Left hindlimb (tissue), 1 donor: Measurements from ENCODE around the gene SRPRB.

Experiments
- DNase-seq: peaks from one replicate; pipeline ENCODE4 v3.0.0-alpha.2; 2018

Gene SRPRB

DNA sequence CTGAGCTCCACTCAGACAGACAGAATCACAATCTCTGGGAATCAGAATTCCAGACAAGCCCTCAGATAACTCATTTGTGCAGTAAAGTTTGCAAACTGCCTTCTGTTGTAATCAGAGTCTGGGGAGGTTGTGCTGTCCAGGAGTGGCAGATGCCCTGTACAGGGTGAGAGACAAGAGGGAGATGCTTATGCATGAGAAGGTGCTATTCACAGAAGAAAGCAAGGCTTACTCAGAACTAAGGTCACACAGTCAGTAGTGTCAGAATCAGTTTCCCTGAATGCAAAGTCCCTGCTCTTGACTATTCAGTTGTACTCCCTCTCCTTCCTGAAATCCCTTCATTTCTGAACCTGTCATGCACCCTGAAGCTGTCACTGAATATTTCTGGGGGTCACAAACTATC, 43.7 kb downstream of the SRPRB start:
- no peak for DNase-seq

DNA sequence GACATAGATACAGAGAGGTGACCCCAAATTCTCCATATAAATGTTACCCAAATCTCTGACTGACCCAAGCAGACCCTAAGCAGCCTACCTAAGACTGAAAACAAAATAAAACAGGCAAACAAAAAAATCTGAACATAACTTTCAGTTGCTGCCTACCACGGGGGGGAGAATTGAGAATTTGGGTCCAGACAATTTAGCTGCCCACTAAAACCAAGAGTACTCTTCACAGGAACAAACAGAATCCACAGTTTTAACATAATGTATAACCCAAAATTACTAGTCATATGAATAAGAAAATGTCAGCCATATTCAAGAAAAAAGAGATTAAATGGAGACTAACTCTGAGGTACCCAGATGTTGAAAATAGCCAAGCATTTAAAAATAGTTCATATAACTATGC, 44.4 kb downstream of the SRPRB start:
- DNase-seq, result no peak

DNA sequence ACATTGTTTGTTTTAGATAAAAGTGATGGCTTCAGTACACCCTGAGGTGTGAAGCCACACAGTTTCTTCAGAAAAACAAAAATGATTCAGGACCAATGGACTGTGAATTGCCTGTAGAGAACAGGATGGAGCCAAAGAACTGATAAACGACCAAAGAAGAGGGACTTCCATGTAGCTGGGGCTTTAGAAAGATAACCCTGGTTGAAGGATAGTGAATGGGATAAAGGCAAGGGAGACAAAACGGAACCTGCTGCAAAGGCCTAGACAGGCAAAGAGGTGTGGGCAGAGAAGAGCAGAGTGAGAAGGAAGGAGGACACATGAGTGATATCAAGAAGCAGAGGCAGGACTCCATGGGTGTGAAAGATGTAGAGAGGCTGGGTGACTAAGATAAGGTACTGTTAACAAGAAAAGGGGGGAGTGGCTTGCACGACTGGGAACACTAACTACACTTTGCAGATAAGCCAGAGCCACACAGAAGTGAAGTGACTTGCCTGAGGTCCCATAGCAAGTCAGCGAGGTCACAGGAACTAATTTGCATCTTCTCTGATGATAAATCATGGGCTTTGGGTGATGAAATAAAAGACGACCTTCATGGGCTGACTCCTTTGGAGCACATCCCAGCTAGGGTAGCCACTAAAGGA, 45.8 kb downstream of the SRPRB start:
- no peak for DNase-seq

DNA sequence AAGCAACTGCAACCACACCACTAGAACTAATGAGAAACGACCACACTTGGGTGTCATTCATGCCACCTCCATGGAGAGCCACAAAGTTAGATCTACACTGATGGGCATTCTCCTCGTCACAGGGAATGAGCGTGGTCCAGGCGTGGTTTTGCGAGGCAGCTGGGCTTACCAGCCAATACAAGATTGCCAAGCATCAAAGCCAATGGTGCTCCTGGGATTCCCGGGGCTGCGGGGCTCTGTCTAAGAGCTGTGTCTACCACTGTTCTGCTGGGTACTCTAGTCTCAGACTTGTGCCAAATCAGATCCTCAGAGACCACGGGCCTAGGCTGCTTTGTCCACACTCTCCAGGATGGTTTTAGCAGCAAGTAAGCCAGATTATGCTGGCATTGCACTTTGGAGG, 46.3 kb downstream of the SRPRB start:
- no peak for DNase-seq

DNA sequence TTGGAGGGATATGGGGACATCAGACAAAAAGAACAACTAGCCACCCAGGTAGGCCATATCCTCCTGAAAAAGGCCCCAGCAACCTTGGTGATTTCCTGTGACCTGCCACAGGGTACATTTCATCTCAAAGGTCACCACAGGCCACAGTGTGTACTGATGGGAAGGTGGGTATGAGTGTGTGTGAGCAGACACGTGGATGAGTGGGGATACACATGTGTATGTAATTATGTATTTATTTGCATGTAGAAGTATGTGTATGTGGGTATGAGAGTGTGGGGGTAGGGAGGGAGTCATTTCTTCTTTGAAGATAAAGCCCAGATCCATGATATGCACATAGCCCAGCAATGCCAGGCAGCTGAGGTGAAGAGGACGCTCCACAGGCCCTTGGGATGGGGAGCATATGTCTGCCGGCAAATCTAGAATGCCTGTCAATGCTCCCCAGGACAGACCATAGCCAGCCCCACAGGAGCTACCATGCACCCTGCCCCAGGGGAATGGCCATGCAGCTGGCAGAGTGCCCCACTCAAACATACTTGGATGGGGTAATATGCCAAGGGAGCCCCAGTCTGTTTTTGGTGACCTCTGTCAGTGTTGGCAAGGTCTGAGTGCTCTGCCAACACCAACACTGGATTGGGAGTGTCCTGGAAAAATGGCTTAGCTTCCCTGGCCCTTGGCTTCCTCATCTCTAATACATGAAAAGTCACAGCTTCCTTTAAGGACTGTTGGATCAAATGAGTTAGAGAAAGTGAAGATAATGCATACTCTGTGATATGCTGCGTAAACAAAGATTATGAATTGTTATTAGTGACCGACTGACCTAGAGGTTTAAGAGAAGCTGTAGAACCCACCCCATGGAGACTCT, 47.7 kb downstream of the SRPRB start:
- DNase-seq, result no peak

DNA sequence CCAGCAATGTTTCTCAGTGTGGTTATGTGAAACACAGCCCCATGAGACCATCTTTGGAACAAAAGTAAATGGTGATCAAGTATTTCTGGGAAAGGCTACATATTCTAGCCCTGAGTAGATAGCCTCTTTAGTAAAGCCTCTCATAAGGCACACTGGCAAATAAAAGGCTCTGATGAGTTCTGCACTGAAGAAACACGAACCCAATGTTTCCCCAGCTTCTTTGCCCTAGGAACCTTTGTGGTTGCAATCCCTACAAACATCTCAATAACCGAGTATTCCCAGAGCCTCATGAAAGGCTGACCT, 48.3 kb downstream of the SRPRB start:
- no peak for DNase-seq

DNA sequence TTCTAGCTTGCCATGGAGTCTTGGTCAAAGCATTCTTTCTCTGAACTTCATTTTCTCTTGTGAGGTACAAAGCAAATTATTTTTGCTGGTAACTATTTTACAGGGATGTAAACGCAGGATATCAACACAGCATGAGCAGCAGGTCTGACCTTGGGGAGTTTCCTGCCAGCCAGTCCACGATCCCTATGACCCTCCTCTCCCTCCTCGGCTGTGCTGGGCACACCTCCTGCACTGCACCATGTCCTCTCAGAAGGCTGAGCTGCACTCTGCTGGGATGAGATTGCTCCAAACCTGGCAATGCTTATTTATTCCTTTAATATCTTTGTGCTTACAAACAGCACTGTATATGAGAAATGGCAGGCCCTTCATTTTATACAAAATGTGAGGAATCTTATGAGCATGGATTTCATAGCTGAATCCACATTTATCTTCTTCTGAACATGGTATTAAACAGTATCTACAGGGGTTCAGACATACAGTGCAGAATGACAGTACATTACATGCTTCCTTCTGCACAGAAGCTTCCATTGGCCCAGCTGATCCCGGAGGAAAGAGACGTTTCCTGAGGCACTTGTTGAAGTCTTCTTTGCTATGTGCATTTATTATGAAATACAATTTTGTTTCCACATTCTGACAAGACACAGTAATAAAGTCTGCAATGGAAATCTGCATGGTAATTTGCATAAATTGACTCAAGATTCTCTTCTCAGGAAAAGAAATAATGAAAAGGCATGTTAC, 48.8 kb downstream of the SRPRB start:
- no peak for DNase-seq

DNA sequence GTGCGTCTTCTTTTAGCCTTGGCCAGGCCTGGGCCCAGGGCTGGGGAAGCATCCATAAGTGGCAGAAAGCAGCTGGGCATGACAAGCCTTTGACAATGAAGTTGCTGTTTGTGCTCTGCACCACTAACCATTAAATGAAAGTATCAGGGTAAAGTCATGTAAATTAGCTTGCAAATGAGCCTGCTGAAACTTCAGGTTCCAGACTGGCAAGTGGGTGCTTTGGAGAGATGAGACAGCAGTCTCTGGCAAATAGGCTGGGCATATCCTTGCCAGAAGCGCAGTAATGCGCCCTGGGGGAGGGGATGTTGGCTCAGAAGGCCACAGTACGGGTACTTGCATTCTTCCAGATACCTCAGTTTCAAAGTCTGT, 49.4 kb downstream of the SRPRB start:
- no peak for DNase-seq

DNA sequence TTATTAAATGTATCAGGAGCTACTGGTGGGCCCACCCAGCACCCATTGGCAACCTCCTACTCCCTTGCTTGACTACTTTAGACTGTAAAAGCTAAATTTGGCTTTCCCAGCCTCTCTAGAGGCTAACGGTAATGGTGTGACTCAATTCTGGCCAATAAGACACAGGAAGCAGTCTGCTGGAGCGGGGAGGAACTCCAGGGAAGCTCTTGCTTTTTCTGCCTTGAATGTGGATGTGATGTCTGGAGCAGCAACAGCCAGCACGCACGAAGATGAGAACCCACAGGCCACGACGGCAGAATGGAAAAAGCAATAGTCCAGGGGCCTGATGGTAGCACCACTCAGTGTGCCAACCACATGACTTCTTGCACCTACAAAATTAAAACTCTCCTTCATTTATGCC, 50.2 kb downstream of the SRPRB start:
- no peak for DNase-seq

DNA sequence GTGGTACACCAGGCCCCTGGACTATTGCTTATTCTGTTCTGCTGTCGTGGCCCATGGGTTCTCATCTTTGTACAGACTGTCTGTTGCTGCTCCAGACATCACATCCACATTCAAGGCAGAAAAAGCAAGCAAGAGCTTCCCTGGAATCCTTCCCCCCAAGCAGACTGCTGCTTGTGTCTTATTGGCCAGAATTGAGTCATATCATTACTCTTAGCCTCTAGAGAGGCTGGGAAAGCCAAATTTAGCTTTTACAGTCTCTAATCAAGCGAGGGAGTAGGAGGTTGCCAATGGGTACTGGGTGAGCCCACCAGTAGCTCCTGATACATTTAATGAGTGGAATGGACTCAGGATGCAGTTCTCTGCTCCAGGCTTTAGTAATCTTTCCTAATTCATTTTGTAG, 50.7 kb downstream of the SRPRB start:
- no peak for DNase-seq

DNA sequence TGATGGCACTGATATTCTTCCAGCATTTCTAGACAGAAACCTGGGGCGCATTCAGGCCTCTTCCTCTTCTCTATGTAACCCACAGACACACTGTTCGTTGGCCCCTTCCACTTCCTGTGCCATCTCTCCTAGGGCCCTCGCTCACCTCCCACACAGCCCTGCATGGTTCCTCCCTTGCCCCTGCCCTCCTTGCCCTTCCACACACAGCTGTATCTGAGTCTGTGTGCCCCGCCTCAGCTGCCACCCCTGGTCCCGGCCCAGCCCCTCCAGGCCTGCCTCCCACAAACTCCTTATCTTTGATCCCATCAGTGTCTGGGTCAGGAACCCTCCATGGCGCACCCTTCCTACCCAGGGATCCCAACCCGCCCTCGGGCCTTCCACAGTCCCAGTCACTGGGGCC, 52.2 kb downstream of the SRPRB start:
- no peak for DNase-seq

DNA sequence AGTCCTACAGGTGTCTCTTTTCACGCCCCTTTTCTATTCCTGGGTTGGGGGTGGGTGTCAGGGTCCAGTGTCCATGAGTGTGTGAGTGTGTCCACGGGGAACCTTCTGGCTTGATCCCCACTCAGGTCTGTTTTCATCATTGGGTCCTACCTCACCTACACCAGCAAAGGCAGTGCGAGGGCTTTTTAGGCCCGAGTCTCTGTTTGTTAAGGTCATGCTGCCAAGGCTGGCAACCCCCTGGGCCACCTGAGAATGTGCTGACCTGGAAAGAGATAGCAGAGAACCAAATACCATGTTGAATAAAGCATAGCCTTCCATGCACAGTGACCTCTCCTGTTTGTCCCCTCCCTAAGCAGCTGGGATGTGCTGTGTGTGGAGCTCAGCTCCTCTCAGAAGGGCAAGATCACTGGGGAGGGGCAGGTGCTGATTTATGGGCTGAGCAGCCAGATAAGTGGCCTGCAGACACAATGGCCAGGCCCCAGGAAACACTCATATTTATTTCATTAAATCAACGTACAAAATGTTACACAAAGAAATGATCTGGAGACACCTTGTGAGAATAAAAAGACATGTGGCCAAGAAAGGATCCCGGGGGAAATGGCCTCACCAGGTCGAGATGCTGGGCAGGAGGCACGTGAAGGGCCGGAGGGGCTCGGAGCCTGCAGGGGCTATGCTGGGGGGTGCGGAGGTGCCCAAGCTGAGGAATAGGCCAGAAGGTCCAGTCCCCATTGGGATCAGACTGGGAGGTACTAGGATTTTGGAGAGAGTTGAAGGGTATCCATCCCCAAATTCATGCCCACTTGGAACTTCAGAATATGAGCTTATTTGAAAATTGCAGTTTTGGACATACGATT, 54.0 kb downstream of the SRPRB start:
- DNase-seq, result no peak

DNA sequence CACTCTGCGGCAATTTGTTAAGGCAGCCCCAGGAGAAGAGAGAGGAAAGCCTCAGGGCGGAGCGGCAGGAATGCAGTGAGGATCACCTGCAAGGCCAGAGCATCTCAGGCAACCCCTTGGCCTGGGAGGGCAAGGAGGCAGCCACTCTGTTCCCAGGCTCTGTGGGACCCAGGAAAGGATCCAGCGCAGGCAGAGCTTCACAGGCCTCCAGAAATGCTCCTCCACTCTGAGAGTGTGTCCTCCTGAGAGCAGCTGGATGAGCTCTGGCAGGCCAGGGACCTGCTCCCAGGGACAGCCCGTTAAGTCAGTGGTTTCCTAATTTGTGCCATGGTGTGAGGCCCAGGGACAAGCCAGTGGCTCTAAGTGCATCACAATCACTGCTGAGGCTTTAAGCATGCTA, 54.9 kb downstream of the SRPRB start:
- no peak for DNase-seq

DNA sequence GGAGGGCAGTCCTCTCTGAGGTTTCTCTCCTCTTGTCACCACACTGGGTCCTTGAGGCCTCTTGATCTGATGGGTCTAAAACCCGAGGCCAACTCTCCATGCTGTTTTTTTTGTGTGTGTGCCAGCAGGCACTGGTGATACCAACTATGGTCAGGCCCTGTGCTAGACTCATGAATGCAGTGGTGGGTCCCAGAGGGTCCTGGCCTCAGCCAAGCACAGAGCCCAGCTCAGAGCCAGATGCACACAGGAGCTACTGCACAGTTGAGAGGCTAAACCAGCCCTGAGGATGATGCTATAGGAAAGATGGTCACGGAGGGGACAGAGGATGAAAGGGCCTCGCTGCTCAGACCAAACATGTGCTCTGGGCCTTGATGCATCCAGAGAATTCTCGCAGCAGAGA, 56.5 kb downstream of the SRPRB start:
- DNase-seq, result no peak

DNA sequence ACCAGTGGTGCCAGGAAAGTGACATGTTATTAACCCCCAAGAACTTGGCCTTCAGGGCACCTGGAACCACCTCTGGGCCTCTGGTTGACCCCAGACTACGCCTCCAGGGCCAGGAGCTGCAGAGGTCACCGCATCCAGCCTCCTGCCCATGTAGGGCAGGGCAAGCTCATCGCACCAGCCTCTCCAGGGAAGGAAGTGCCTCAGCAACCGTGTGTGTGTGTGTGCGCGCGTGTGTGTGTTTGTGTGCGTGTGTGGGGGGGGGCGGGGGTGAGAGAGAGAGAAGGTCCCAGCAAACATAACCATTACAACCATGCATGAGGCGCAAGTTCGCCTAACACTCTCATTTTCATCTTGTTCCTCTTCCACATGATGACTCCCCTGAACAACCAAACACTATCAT, 58.3 kb downstream of the SRPRB start:
- DNase-seq, result no peak

DNA sequence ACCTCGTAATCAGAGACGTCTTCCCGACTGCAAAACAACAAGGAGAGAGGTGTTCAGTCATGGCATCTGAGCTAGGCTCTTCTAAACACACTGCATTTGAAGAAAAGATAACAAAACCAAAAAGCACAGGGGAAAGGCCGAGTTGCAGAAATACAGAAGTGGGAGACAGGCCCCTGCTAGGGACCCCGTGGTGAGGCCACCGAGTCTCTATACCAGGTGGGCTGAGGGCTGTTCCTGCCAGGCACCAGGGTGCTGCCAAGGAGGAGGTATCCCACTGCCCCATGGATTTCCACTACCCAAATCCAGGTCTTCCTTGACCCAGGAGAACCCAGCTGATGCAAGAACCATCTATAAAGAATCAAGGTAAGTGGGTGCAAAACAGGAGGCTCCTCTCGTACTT, 59.0 kb downstream of the SRPRB start:
- DNase-seq, result no peak

DNA sequence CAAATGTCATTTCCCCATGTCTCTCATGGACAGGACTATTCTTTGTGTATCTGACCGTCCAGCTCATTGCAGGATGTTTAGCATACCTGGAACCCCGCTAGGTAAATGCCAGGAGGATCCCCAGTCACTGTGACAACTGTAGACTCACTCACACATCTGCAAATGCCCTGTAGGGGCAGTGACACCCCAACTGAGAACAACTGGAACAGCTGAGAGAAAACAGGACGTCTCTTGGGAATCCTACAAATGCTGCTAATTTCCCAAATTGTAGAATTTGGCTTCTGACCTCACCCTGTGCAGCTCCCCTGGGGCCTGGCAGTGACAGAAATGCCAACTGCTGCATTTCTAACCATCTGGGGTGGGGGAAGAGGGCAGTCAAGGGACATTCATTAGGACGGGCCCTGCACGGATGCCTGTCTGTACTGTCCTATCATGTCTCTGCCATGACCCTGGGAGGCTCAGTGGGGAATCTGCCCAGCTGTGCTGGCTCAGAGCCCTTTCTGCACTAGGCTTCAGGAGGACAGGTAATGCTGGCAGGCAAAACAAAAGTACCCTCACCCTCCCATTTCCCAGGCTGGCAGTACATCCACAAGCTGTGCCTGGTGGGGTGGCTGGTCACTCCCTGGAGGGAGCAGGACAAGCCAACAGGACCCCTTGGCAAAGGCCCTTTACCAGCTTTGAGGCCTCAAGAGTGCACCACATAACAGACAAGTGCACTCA, 59.7 kb downstream of the SRPRB start:
- DNase-seq, result no peak

DNA sequence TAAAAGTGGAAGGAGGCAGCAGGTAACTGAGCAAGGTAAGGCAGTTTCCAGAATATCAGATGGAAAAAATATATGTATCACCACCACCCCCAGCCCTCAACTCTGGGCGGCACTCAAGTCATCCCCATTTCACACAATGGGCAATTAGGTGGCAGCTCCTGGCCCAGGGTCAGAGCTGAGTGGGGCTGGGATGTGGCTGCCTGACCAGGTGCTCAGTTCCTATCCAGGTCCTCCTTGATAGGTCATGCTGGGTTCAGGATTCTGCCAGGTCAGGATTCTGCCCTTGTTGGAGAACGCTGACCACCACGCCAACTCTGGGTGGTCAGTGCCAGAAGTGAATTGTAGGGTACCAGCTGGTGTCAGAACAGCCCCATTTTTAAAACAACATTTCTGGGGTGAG, 60.5 kb downstream of the SRPRB start:
- DNase-seq, result no peak

DNA sequence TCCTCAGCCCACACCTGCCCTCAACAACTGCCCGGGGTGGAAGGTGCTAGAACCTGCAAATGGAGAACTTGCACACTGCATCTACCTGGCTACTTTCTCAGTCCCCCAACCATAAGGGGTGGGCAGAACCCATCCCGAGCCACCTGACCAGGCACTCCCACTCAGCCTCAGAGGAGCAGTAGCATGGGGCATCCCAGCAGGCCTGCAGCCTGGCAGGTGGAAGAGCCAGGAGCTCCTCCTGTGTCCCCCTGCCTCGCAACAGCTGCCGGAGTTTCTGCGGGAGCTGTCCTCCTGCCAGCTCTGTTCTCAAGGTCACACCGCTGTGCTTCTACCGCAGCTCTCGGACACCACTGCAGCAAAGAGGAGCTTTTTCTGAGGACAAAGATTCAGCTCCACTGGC, 62.6 kb downstream of the SRPRB start:
- no peak for DNase-seq

DNA sequence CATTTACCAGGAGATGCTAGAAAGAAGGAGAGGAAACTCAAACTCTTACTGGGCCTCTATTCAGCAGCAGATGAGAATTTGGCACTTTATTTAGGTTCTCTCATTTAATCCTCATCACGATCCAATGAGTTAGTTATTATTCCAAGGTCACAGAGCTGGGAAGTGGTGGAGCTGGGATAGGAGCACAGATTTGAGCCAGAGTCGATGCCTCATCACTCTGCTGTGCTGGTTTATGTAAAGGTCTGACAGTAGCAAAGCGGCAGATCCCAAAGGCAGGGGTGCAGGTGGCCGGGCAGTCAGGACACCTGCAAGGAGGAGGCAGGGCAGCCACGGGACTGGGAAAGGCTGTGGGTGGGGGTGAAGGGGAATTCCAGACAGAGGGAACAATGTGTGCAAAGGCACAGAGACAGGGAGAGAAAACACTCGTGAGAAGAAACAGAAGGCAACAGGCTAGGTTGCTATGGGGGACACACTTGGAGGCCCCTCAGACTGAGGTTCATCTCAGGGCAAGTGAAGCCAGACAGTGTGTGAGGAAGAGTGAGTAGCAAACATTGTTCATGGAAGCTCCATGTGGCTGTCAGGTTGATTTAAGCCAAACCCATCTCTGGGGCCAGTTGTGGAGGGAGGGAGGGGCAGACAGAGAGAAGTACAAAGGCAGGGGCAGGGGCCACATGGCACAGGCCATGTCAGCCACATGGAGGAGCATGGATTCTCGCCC, 63.3 kb downstream of the SRPRB start:
- DNase-seq, result no peak

DNA sequence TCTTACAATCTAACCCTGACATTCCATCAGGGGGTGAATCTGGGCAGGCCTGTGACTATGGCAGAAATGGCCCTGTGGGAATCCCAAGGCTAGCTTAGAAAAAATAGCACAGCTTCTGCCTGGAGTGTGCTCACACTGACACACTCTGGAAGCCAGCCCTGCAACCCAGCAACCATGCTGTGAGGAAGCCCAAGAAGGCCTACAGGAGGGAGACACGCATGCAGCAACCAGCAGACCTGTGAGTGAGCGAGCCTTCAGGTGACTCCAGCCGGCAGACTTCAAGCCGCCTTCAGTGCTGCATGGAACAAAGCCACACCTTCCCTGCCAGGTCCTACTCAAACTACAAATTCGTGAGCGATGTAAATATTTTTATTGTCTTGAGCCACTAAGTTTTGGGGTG, 64.0 kb downstream of the SRPRB start:
- DNase-seq, result no peak

DNA sequence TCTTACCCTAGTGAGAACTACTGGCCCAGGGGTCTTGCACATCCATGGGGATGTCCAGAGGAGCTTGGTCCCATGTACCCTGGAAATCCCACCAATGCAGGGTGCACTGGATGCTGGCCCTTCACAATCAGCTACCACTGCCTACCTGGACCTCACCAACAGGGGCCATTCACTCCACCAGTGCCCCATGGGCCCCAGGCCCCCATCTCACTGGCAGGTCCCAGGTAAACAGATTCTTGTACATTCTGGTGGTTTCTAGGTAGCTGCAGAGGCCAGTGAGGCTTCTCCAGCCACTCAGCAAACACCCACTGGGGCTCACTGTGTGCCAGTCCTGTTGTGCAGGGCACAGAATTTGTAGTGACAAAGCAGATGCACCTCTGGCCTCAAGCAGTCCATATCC, 65.2 kb downstream of the SRPRB start:
- DNase-seq, result no peak
